WTC11 (cell line): ENCODE data around the gene MLH3. TPM values are rescaled to one million over a fixed set of nuclear protein-coding genes. Genes with fewer than 3 reads are reported as not detected.

Experiments used
- ATAC-seq: fragments of 200-7000 bp; cut with Tn5 transposase; 2 replicates; pipeline ENCODE4 v1.10.0; 2021; ENCODE audit warnings: mild to moderate bottlenecking, moderate library complexity
- CTCF ChIA-PET: fragments of 300-600 bp; sonication (Branson Sonifier 250); formaldehyde crosslinking; loops from one replicate; lab custom pipeline; 2021; ENCODE audit warnings: antibody characterized with exemption; lab: Charles Lee
- POLR2A ChIA-PET: fragments of 350-600 bp; sonication (Branson Sonifier 250); formaldehyde crosslinking; loops from one replicate; lab custom pipeline; 2021; ENCODE audit warnings: antibody characterized with exemption; lab: Charles Lee
- DNase-seq: peaks from one replicate; pipeline ENCODE4 v3.0.0; 2021; ENCODE audit warnings: low spot score
- H3K27ac Mint-ChIP-seq: 2 replicates; pipeline ENCODE4 v1.8.0; 2021; ENCODE audit warnings: mixed read lengths
- H3K27me3 Mint-ChIP-seq: 2 replicates; pipeline ENCODE4 v1.8.0; 2021; ENCODE audit warnings: low read depth, mild to moderate bottlenecking, moderate library complexity, mixed read lengths
- H3K36me3 Mint-ChIP-seq: 2 replicates; pipeline ENCODE4 v1.8.0; 2021; ENCODE audit warnings: mixed read lengths
- H3K4me1 Mint-ChIP-seq: 2 replicates; pipeline ENCODE4 v1.8.0; 2022; ENCODE audit warnings: mixed read lengths
- H3K4me3 Mint-ChIP-seq: 2 replicates; pipeline ENCODE4 v1.8.0; 2021; ENCODE audit warnings: mild to moderate bottlenecking, moderate library complexity, mixed read lengths
- H3K9me3 Mint-ChIP-seq: 2 replicates; pipeline ENCODE4 v1.8.0; 2021; ENCODE audit warnings: mixed read lengths
- AR ChIP-seq: fragments of 250-450 bp; sonication (Bioruptor Pico); IDR thresholded peaks from 2 replicates; pipeline ENCODE4 v1.9.0; 2021; ENCODE audit warnings: mild to moderate bottlenecking
- CBFB ChIP-seq: sonication (generic); formaldehyde crosslinking; IDR thresholded peaks from 2 replicates; pipeline ENCODE4 v1.8.1; 2022; ENCODE audit warnings: mild to moderate bottlenecking, low read depth, missing genetic modification reagents
- CDX4 ChIP-seq: fragments of 250-450 bp; sonication (Bioruptor Pico); IDR thresholded peaks from 2 replicates; pipeline ENCODE4 v1.9.0; 2021; ENCODE audit warnings: moderate library complexity, mild to moderate bottlenecking, inconsistent platforms, borderline replicate concordance
- CREB1 ChIP-seq: sonication (generic); formaldehyde crosslinking; IDR thresholded peaks from 2 replicates; pipeline ENCODE4 v1.8.0; 2023; ENCODE audit warnings: mild to moderate bottlenecking, missing genetic modification reagents
- CREM ChIP-seq: sonication (generic); formaldehyde crosslinking; IDR thresholded peaks from 2 replicates; pipeline ENCODE4 v1.8.1; 2022; ENCODE audit warnings: mild to moderate bottlenecking, missing genetic modification reagents, moderate library complexity
- CTCF ChIP-seq: fragments of 200-600 bp; IDR thresholded peaks from 2 replicates; pipeline ENCODE4 v1.8.0; 2022; ENCODE audit warnings: antibody characterized with exemption
- FOXJ3 ChIP-seq: sonication (generic); formaldehyde crosslinking; IDR thresholded peaks from 2 replicates; pipeline ENCODE4 v1.9.0; 2021; ENCODE audit warnings: missing genetic modification reagents, mild to moderate bottlenecking, borderline replicate concordance
- FOXP1 ChIP-seq: sonication (generic); formaldehyde crosslinking; IDR thresholded peaks from 2 replicates; pipeline ENCODE4 v1.8.0; 2022; ENCODE audit warnings: missing genetic modification reagents, mild to moderate bottlenecking, moderate library complexity, borderline replicate concordance
- GABPB1 ChIP-seq: sonication (generic); formaldehyde crosslinking; IDR thresholded peaks from 2 replicates; pipeline ENCODE4 v1.8.1; 2023; ENCODE audit warnings: mild to moderate bottlenecking, missing genetic modification reagents
- GRHL2 ChIP-seq: fragments of 250-450 bp; sonication (Bioruptor Pico); IDR thresholded peaks from 2 replicates; pipeline ENCODE4 v1.8.0; 2022; ENCODE audit warnings: mild to moderate bottlenecking, moderate library complexity; ENCODE audit not compliant: insufficient replicate concordance, severe bottlenecking
- HMGA2 ChIP-seq: fragments of 250-450 bp; sonication (Bioruptor Pico); IDR thresholded peaks from 2 replicates; pipeline ENCODE4 v1.4.0; 2021; ENCODE audit warnings: mild to moderate bottlenecking, moderate library complexity
- IRF2 ChIP-seq: sonication (generic); formaldehyde crosslinking; IDR thresholded peaks from 2 replicates; pipeline ENCODE4 v1.8.0; 2022; ENCODE audit warnings: low read depth, missing genetic modification reagents, borderline replicate concordance
- JAZF1 ChIP-seq: fragments of 250-450 bp; sonication (Bioruptor Pico); IDR thresholded peaks from 2 replicates; pipeline ENCODE4 v1.9.0; 2021; ENCODE audit warnings: moderate library complexity, mild to moderate bottlenecking, inconsistent platforms
- MXD4 ChIP-seq: fragments of 250-450 bp; sonication (Bioruptor Pico); IDR thresholded peaks from 2 replicates; pipeline ENCODE4 v1.8.0; 2021; ENCODE audit warnings: mild to moderate bottlenecking, moderate library complexity, borderline replicate concordance
- NFATC4 ChIP-seq: fragments of 250-450 bp; sonication (Bioruptor Pico); IDR thresholded peaks from 2 replicates; pipeline ENCODE4 v1.9.0; 2021; ENCODE audit warnings: mild to moderate bottlenecking
- PRDM15 ChIP-seq: sonication (generic); formaldehyde crosslinking; IDR thresholded peaks from 2 replicates; pipeline ENCODE4 v1.8.0; 2022; ENCODE audit warnings: missing genetic modification reagents
- PRRX2 ChIP-seq: fragments of 250-450 bp; sonication (Bioruptor Pico); IDR thresholded peaks from 2 replicates; pipeline ENCODE4 v1.8.0; 2021; ENCODE audit warnings: mild to moderate bottlenecking
- SP1 ChIP-seq: sonication (generic); formaldehyde crosslinking; conservative IDR thresholded peaks from 2 replicates; pipeline ENCODE4 v1.8.1; 2022; ENCODE audit warnings: missing genetic modification reagents
- ZNF317 ChIP-seq: sonication (generic); formaldehyde crosslinking; IDR thresholded peaks from 2 replicates; pipeline ENCODE4 v1.8.1; 2023; ENCODE audit warnings: low read depth, mild to moderate bottlenecking, moderate library complexity, missing genetic modification reagents, borderline replicate concordance
- ZNF416 ChIP-seq: fragments of 250-450 bp; sonication (Bioruptor Pico); IDR thresholded peaks from 2 replicates; pipeline ENCODE4 v1.9.0; 2021; ENCODE audit warnings: mild to moderate bottlenecking, inconsistent platforms
- total RNA-seq: library from RNA; stranded (reverse); gene quantifications from 3 replicates; pipeline ENCODE4 v1.2.3, GENCODE V29; 2021

Gene MLH3
- total RNA-seq, 1 experiment from 2014 or later = 16.7 TPM

- TF ChIP-seq MXD4 (CRISPR knock-in tag) = no peak
- TF ChIP-seq, all 79 proteins: peak for 0
- no peak for DNase-seq
- ChIA-PET POLR2A (no interaction called here), CTCF (interaction anchor here (1.4 kb wide), 1 partner anchor 187 kb away, joined by 3 read pairs; no protein-coding TSS in a partner anchor)
- Mint-ChIP-seq H3K36me3 (peaks cover 8% of the 10 kb centered on the region), H3K27ac (no peak overlapping the region), H3K27me3 (no peaks in the 10 kb centered on the region), H3K9me3 (no peaks in the 10 kb centered on the region), H3K4me1 (peaks cover 8% of the 10 kb centered on the region; the same call in 1 of the 2 replicates), H3K4me3 (no peak overlapping the region)
- no peak for ATAC-seq
Measured at GRCh38 chr14:75048101-75048500, 3.2 kb downstream of the MLH3 start.

GRCh38 chr14:75047506-75047905, 3.8 kb downstream of the MLH3 start:
- no peak overlapping the region for H3K27ac Mint-ChIP-seq
- no peak for ATAC-seq
- CTCF ChIA-PET = interaction anchor here (1.4 kb wide), 1 partner anchor 103 kb away, joined by 5 read pairs; no protein-coding TSS in a partner anchor
- DNase-seq = no peak
- no peaks in the 10 kb centered on the region for H3K9me3 Mint-ChIP-seq
- H3K27me3 Mint-ChIP-seq = no peaks in the 10 kb centered on the region
- POLR2A ChIA-PET = no interaction called here
- H3K4me3 Mint-ChIP-seq = no peak overlapping the region
- TF ChIP-seq CREM (CRISPR knock-in tag) (no peak), GABPB1 (CRISPR knock-in tag) (no peak), SP1 (CRISPR knock-in tag) (no peak), CTCF (no peak), FOXP1 (CRISPR knock-in tag) (no peak), ZNF416 (CRISPR knock-in tag) (no peak), CREB1 (CRISPR knock-in tag) (no peak)
- H3K4me1 Mint-ChIP-seq = peaks cover 8% of the 10 kb centered on the region; the same call in 1 of the 2 replicates
- H3K36me3 Mint-ChIP-seq = peaks cover 8% of the 10 kb centered on the region

GRCh38 chr14:75046899-75047298, 4.4 kb downstream of the MLH3 start:
- no peak overlapping the region for H3K27ac Mint-ChIP-seq
- POLR2A ChIA-PET = no interaction called here
- TF ChIP-seq ZNF317 = no peak
- DNase-seq (no peak), ATAC-seq (no peak)
- H3K4me1 Mint-ChIP-seq = peaks cover 8% of the 10 kb centered on the region; the same call in 1 of the 2 replicates
- H3K9me3 Mint-ChIP-seq = no peaks in the 10 kb centered on the region
- peaks cover 13% of the 10 kb centered on the region for H3K36me3 Mint-ChIP-seq
- no peak overlapping the region for H3K4me3 Mint-ChIP-seq
- no peaks in the 10 kb centered on the region for H3K27me3 Mint-ChIP-seq
- CTCF ChIA-PET = interaction anchor here (1.4 kb wide), 1 partner anchor 102 kb away, joined by 5 read pairs; no protein-coding TSS in a partner anchor

GRCh38 chr14:75046275-75046674, 5.0 kb downstream of the MLH3 start:
- H3K4me1 Mint-ChIP-seq = peaks cover 4% of the 10 kb centered on the region; the same call in 1 of the 2 replicates
- DNase-seq (no peak), ATAC-seq (no peak)
- peaks cover 15% of the 10 kb centered on the region for H3K36me3 Mint-ChIP-seq
- H3K27ac Mint-ChIP-seq = 0 out of 2 replicates have a peak overlapping the region, but pooled peaks have one; percentile 16
- ChIA-PET POLR2A (interaction anchor here (0.7 kb wide), 1 partner anchor 443 kb away, joined by 4 read pairs; no protein-coding TSS in a partner anchor), CTCF (interaction anchor here (1.1 to 1.4 kb wide), 2 partner anchors 101 to 185 kb away, joined by 4 to 5 read pairs; no protein-coding TSS in a partner anchor)
- H3K27me3 Mint-ChIP-seq = no peaks in the 10 kb centered on the region
- TF ChIP-seq CDX4 (CRISPR knock-in tag) = no peak
- TF ChIP-seq NFATC4 (CRISPR knock-in tag) = no peak
- no peak for TF ChIP-seq PRRX2 (CRISPR knock-in tag)
- TF ChIP-seq AR (CRISPR knock-in tag) = no peak
- no peak for TF ChIP-seq GRHL2 (CRISPR knock-in tag)
- no peak for TF ChIP-seq HMGA2 (CRISPR knock-in tag)
- no peak for TF ChIP-seq CBFB (CRISPR knock-in tag)
- TF ChIP-seq CREB1 (CRISPR knock-in tag) = no peak
- no peak for TF ChIP-seq FOXJ3 (CRISPR knock-in tag)
- TF ChIP-seq PRDM15 (CRISPR knock-in tag) = no peak
- no peak for TF ChIP-seq JAZF1 (CRISPR knock-in tag)
- TF ChIP-seq IRF2 = no peak
- H3K4me3 Mint-ChIP-seq = no peak overlapping the region
- H3K9me3 Mint-ChIP-seq = no peaks in the 10 kb centered on the region
